GM18520 (cell line): Measurements from ENCODE around the gene THOC7.

Experiments
- ATAC-seq: cut with Tn5 transposase; IDR thresholded peaks from one replicate; pipeline ENCODE4 v1.9.1; 2021; ENCODE audit not compliant: unreplicated experiment

THOC7 gene

DNA sequence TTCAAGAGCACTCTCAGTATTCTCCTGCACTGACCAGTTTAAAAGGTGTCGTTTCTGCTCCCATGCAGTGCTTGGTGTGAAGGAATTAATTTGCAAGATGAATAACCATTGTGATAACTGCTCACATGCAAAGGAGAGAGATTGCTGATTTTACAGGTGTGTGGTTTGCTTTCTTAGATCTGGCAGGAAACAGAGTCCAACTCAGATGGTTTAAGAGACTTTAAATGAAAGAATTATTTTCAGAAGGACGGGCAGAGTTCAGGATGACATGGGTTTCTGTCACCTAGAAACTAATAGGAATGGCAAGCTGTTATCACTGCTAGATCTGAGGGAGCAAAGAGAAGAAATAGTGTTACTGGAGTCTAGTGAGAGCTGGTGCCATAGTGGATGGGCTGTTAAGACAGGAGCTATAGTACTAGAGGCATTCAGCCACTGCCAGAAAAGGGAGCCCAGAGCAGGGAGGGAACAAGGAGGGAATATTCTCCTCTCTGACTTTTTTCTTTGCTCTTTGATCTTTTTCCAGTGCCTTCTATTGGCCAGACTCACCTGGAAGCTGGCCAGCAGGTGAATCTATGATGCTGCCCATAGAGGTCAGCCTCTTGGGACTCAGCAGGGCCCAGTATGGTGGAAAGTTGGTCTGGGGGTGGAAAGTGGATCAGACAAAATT is 14.9 kb upstream of the THOC7 start:
- no peak for ATAC-seq

DNA sequence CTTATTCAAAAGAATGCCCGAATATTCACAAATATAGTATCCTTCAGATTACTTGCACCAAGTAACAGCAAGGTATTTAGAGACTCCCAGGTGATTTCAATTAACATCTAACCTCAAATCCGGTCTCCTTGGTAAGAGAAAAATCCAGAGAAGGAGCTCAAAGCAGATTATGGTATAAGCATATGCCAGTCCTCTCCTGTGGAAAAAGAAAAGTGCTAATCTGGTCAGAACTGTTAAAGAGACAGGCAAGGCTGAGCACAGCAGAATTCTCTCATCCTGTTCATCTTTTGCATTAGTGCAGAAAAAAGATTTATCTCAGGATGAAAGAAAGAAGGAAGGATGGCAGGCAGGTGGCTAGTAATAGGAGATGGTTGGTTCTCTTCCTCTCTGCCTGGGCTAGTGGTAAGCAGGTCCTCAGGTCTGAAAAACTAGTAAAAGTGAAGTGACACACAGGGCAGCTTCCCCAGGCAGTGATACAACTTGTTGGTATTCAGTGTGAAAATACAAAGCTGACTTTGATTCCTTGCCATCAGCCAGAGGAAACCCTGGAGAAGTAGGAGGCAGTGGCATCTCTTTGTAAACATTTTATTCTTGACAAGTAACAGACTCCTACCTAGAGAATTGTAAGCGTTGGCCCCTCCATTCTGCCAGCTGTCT is 14.3 kb upstream of the THOC7 start:
- ATAC-seq, result no peak

DNA sequence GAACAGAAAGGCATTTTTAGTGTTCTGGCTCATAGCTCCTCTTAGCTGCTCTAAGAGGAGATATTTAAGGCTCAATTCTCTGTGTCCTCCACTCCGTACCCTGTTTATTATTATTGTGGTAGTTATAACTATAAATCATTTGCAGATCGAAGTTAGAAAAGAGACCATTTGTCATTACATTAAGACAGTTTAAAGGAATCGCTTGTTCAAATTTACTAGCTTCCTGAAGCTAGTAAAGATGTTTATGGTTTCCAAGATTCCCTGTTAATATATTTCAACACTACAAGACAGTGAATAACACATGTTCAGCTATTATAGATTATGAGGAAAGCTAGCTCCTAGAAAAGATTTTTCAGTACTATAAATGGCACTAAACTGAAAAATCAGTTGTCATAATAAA is 12.7 kb upstream of the THOC7 start:
- no peak for ATAC-seq

DNA sequence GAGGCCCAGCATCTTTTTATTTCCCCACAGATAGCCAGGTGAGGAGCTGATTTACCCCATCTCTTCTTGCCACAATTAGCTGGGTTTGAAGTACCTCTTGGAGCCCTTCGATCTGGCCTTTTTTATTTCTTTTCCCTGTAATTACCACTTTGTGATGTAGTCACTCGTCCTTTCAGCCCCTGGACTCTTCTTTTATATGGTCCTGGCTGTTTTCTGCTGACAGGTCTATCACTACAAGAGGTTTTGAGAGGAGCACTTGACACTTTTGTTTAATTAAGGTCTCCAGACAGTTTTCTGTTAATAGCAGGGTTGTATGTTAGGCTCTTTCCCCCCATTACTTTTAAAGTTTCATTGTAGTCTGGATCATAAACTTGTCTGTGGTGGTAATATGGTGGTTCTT is 11.9 kb upstream of the THOC7 start:
- no peak for ATAC-seq

DNA sequence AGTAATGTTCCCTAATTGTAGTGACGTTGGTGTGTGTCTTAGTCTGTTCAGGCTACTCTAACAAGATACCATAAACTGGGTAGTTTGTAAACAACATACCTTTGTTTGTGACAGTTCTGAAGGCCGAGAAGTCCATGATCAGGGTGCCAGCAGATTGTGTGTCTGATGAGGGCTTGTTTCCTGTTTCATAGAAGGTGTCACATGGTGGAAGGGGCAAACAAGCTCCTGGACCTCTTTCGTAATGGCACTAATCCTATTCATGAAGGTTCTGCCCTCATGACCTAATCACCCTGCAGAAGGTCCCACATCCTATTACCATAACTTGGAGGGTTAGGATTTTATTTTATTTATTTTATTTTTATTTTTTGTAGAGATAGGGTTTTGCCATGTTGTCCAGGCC is 11.2 kb upstream of the THOC7 start:
- ATAC-seq, result peak; percentile 27

DNA sequence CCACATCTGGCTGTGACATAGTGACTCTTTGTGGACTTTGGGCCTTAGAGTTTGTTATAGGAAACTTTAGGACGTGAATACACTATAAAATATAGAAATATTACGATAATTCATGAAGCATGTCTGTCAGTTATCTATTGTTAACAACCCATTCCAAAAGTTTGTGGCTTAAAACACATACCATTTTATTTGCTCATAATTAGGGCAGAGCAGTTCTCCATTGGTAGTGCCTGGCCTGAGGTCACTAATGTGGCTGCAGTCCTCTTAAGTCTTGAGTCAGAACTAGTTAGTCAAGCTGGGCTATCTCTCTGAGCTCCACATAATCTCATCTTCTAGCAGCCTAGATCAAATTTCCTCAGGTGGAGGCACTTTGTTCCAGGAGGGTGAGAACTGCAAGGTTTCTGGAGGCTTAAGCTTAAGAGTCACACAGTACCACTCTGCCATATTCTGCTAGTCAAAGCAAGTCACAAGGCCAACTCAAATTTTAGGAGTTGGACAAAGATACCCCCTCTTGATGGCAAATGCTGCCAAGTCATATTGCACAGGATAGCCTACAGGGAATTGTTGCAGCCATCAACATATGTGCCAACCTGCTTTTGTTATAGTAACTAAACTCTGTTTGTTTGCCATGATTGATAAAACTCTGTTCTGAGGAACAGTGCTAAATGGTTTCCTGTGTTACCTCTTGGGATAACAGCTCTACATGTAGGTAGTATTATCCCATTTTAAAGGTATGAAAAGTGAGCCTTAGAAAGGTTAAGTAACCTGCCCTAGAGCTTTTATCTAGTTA is 8.7 kb upstream of the THOC7 start:
- ATAC-seq, result no peak

DNA sequence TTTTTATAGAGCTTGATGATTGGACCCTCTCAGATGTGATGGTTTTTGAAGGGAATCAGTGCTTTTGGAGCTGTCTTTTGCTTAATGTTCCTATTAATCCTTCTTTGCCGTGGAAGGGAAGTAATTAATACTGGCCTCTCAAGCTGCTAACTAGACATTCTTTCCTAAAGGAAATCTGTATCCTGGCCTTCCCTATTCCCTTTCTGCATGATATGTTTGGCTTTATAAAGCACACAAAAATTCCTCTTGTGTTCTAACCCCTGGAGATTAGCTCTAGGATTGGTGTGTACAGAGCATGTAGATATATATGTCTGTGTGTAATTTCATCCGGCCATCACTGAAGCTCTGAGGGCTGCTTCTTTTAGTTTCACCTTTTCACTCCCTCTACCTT is 7.0 kb upstream of the THOC7 start:
- ATAC-seq, result no peak

DNA sequence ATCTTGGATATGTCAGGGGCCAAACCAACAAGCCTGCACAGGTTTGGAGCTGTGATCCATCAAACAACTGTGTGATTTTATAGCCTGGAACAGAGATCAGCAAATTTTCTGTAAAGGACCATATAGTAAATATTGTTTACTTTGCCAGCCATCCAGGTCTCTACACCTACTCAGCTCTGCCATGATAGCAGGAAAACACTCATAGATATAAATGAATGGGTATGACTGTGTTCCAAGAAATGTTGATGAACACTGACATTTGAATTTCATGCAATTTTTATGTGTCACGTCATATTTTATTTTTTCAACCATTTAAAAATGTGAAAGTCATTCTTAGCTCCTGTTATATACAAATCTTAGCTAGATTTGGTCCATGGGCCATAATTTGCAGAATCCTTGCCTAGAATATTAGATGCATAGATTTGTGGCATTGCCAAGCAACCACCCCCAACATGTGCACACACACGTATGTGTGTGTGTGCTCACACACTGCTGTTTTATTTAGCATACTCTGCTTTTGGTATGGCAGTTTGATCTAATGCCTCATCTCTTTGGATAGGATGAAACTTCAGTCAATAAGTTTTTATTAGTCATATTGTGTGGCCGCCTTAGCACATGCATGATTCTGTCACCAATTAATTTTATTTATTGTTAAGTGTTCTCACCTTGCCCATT is 6.5 kb upstream of the THOC7 start:
- ATAC-seq, result no peak

DNA sequence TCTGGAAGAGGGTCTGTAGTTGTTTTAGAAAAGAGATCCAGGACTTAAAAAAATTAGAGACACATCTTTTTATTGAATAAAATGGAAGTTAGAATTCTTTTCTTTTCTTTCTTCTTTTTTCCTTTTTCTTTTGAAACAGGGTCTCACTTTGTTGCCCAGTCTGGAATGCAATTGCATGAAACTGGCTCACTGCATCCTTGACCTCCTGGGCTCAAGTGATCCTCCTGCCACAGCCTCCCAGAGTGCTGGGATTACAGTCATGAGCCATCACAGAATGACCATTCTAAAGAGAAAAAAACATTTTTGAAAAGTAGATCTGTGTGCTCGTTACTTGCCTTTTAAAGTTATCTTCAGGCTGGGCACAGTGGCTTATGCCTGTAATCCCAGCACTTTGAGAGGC is 3.6 kb upstream of the THOC7 start:
- no peak for ATAC-seq

DNA sequence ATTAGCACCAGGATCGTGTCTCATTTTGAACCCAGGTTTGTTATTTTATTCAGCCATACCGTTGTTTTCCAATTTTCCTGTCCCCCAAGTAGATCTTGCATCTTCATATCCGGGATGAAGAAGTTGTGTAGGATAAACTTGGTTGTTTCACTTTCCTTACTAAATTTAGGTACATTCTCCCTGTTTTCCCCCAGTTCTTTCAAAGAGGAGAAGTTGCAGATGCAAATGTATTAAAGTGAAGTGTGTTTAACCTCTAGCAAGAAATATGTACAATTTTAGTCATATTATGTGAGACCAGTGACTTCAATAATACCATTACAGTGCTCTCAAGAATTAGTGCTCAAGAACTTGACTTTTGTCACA is 1.3 kb upstream of the THOC7 start:
- no peak for ATAC-seq

DNA sequence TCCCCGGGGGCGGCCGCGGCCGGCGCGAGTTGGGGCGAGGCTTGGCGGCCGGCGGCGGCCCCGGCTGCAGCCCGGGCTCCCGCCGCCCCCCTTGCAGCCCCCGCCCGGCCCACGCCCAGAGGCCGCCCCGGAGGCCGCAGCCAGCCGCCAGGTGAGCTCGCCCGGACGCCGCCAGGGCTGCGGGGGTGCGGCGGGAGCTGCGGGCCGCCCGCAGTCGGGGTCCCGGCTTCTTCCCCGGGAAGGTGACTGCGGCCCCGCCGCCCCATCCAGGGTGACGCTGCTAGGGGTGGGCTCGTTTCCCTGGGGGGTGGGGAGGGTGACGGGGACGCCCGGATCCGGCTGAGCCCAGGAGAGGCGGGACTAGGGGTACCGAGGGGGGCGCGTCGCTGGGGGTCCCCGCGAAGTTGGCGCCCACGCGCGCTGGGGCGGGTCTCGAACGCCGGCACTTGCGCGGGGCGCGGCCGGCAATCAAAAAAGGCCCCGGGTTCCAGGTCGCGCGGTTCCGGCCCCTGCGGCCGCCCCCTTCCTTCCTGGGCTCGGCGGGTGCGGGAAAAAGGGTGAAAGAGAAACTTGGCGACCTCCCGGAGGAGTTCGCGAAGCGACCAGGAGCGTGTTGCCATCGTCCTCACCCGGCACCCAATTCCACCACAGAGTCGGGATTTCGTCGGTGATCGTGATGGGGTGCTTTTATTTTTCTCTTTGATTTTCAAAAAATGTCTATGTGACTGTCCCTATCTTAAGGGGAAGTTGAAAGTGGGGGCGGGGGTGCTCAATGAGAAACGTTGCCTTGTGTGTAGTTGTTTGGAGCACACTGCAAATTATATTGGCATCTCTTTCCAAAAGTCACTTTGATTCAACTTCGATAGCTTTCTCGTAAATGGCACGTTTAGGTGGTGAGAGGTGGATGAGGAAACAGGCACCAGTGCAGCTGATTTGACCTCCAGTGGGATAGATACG is 681 bp upstream of the THOC7 start:
- peak; percentile 33 for ATAC-seq

DNA sequence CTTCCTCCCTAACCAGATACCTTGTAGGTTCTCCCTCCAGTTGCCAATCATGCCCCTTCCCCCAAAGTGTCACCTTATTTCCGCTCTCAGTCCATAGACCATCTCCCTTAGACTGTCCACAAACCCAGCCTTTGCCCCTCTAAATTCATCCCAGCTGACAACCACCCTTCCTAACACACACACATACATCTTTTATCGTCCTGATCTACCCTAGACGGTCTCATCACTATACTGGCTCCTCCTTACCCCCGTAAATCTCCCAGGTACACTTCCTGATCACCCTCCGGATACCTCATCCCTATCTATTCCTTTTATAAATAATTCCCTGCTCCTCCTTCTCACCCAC is 828 bp downstream of the THOC7 start:
- ATAC-seq, result no peak

DNA sequence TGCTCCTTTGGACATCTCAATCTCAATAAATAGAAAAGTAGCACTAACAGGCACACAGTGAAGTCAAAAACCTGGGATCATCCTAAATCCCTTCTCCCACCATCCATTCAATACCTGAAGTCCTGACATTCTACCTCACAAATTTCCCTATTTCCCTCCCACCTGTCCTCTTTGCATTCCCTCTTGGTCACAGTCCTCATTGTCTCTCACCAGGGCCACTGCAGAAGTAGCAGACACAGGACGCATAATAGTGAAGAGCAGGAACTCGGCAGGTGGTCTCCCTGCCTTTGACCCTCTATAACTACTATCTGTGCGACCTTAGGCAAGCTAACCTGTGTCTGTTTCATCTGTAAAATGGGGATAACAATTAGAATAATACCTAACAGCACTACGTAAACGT is 2.3 kb downstream of the THOC7 start:
- ATAC-seq, result no peak

DNA sequence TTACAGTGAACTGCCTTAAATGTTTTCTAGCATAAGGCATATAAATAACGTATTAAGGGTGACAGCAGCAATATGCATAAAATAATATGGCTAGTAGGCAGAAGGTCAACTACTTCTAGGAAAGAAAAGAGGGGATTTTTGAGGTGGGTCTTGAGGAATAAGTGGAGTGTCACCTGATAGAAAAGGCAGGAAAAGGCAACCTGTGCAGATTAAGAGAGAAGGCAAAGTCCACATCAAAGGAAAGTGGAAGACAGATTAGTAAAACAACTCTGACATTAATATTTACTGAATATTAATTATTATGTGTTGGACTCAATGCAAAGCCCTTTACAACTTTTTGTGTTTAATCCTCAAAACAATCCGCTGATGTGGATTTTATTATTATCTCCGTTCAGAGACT is 2.8 kb downstream of the THOC7 start:
- ATAC-seq, result no peak

DNA sequence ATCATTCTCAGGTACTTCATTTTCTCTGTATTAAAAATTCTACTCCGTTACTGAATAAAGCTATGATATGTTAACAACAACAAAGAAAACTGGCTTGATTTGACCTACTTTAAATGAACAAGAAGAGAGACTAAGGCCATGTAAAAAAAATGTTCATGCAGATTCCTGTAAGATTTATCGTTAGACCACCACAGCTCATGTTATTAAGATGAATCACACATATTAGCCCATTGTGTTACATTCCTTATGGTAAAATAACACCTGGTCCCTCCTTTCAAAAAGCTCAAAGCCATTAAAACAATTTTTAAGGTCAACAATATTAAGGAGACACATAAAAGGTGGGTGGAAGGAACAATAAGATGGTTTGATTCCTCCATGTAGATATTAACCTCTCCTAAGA is 6.3 kb downstream of the THOC7 start:
- no peak for ATAC-seq

DNA sequence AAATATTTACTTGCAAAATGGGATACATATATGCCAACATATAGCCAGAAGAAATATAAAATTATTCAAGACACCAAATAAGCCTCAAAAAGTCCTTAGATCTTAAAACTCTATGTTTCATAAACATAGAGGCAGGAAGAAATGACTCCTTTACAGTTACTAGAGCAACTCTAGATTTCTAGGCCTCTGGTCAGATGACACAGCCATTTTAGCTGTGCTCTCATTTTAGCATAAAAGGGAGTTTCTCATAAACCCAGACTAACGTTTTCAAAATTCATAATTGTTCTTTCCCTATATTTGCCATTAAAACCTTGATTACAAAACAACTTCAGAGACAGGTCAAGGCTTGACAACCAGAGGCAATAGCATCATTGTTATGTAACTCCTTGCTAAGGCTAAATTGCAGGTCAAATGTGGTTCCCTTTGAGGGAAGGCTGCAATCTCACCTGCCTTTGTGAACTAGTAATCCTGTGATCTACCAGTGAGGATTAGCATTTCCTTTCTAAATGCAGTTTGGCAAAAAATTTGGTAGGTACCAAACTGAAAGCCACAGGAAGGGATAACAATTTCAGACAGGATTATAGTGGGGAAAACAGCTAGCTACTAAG is 8.2 kb downstream of the THOC7 start:
- ATAC-seq, result no peak

DNA sequence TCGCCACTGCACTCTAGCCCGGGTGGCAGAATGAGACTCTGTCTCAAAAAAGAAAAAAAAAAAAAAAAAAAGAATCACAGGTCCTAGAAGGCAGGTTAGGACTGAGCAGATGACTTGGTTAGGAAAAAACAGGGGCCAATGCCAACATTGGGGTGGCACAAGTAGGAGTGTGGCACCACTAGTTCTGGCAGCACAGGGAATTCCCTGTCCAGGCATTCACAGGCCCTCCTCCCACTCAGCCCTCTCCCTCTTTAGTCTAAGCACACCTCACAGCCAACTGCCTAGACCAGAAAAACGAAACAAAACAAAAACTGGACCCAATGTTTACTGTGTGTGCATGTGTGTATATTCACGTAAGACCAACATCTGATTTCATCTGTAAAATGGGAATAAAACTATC is 10.5 kb downstream of the THOC7 start:
- no peak for ATAC-seq

DNA sequence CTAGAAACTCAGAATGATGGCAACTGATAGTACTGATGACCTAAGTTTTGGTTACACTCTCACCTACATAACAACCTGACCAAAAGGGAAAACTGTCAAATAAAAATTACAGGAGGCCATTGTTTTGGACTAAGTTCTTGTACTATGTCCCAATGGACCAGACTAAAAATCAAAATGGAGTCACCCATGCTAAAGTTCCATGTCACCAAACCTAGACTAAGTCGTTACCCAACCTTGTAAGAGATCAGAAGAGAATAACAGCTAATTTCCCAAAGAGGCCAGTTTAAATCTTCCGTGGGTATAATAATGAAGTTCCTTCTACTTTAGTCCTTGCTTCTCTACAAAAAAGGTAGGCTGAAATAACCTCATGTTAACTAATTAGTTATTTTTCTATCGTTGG is 12.3 kb downstream of the THOC7 start:
- no peak for ATAC-seq

DNA sequence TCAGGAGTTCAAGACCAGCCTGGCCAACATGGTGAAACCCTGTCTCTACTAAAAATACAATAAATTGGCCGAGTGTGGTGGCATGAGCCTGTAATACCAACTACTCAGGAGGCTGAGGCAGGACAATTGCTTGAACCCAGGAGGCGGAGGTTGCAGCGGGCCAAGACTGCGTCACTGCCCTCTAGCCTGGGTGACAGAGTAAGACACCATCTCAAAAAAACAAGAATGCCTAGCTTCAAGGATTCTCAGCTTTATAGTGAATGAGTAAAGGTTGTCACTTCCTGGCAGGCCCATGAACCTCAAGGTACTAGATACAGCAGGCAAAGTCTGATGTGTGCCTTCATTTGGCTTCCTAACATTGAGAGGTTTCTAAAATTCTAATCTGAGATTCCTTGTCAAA is 14.4 kb downstream of the THOC7 start:
- ATAC-seq, result no peak

DNA sequence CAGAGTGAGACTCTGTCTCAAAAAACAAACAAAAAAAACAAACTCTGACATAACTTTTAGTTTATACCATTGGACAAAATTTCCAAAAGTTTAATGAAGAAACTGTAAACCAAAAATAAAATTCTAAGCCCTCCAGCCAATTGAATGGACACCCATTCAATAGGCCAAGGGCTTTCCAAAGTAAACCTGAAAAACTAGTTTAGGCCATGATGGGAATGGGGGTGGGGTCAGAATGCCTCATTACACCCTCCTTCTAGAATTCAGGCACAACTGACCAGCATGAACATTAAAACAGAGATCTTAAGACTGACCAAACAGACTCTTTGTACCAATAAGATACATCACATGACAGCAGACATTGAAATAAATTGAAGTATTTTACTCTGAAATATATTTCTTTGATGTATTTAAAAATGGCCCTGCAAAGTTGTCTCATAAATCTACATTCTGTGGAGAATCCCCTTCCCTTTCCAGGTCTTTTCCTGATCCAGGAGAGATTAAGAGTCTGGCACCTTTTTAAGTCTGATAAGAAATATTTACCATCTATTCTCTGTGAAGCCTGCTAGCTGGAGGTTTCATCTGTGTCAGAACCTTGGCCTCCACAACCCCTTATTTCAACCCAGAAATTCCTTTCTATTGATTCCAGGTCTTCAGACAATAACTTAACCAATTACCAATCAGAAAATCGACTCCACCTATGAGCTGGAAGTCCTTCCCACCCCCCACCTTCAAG is 15.7 kb downstream of the THOC7 start:
- no peak for ATAC-seq
